ENCODE measurements around the gene FEN1.

The FEN1 gene

GRCh38 chr11:61769946-61770683 lies 22.6 kb upstream of the FEN1 start:
- no peak for TF ChIP-seq POLR2AphosphoS5 (IDR thresholded peaks at IDR 0.05; ENCODE audit: borderline replicate concordance, low read depth, low read length)
- no peak for TF ChIP-seq FOXP2 (optimal IDR thresholded peaks at IDR 0.05; ENCODE audit: control extremely low read depth, extremely low read length, insufficient read depth)
- TF ChIP-seq EZH2 (IDR thresholded peaks at IDR 0.05), result no peak
- Histone ChIP-seq H3K9ac (ENCODE audit: insufficient read length) (no peak overlapping the region), H3K27ac (no peak overlapping the region), H3K36me3 (ENCODE audit: insufficient read depth, low read length) (no peaks in the 10 kb centered on the region), H3K9me3 (ENCODE audit: low read depth, low read length) (no peaks in the 10 kb centered on the region), H3K4me3 (no peak overlapping the region)
- no peak for DNase-seq (ENCODE audit: low read depth, low spot score)

- DNase-seq (ENCODE audit: low read depth, low spot score), result no peak
- TF ChIP-seq FOXP2 (optimal IDR thresholded peaks at IDR 0.05; ENCODE audit: control extremely low read depth, extremely low read length, insufficient read depth) (no peak), POLR2AphosphoS5 (IDR thresholded peaks at IDR 0.05; ENCODE audit: borderline replicate concordance, low read depth, low read length) (no peak), EZH2 (IDR thresholded peaks at IDR 0.05) (no peak)
- no peak overlapping the region for H3K9ac ChIP-seq (ENCODE audit: insufficient read length)
- H3K36me3 ChIP-seq (ENCODE audit: insufficient read depth, low read length), result no peaks in the 10 kb centered on the region
- no peak overlapping the region for H3K27ac ChIP-seq
- no peak overlapping the region for H3K4me3 ChIP-seq
- H3K9me3 ChIP-seq (ENCODE audit: low read depth, low read length), result no peaks in the 10 kb centered on the region
These were observed 21.4 kb upstream of the FEN1 start for GRCh38 chr11:61771195-61771894.

GRCh38 chr11:61771985-61772455 lies 20.7 kb upstream of the FEN1 start:
- no peak overlapping the region for H3K9ac ChIP-seq (ENCODE audit: insufficient read length)

GRCh38 chr11:61773356-61773755 lies 19.4 kb upstream of the FEN1 start:
- no peaks in the 10 kb centered on the region for H3K9me3 ChIP-seq (ENCODE audit: low read depth, low read length)

More at GRCh38 chr11:61771985-61772455, 20.7 kb upstream of the FEN1 start:
- TF ChIP-seq EZH2 (IDR thresholded peaks at IDR 0.05) (no peak), POLR2AphosphoS5 (IDR thresholded peaks at IDR 0.05; ENCODE audit: borderline replicate concordance, low read depth, low read length) (no peak), FOXP2 (optimal IDR thresholded peaks at IDR 0.05; ENCODE audit: control extremely low read depth, extremely low read length, insufficient read depth) (no peak)
- Histone ChIP-seq H3K9me3 (ENCODE audit: low read depth, low read length) (no peaks in the 10 kb centered on the region), H3K27ac (no peak overlapping the region), H3K4me3 (no peak overlapping the region), H3K36me3 (ENCODE audit: insufficient read depth, low read length) (no peaks in the 10 kb centered on the region)
- no peak for DNase-seq (ENCODE audit: low read depth, low spot score)

GRCh38 chr11:61773809-61774208 lies 18.9 kb upstream of the FEN1 start:
- Histone ChIP-seq H3K27ac (no peak overlapping the region), H3K36me3 (ENCODE audit: insufficient read depth, low read length) (no peaks in the 10 kb centered on the region), H3K9ac (ENCODE audit: insufficient read length) (no peak overlapping the region), H3K4me3 (no peak overlapping the region), H3K9me3 (ENCODE audit: low read depth, low read length) (no peaks in the 10 kb centered on the region)
- DNase-seq (ENCODE audit: low read depth, low spot score), result no peak
- TF ChIP-seq POLR2AphosphoS5 (IDR thresholded peaks at IDR 0.05; ENCODE audit: borderline replicate concordance, low read depth, low read length) (no peak), EZH2 (IDR thresholded peaks at IDR 0.05) (no peak), FOXP2 (optimal IDR thresholded peaks at IDR 0.05; ENCODE audit: control extremely low read depth, extremely low read length, insufficient read depth) (no peak)

More at GRCh38 chr11:61773356-61773755, 19.4 kb upstream of the FEN1 start:
- H3K9ac ChIP-seq (ENCODE audit: insufficient read length), result no peak overlapping the region
- H3K27ac ChIP-seq, result no peak overlapping the region
- TF ChIP-seq EZH2 (IDR thresholded peaks at IDR 0.05) (no peak), POLR2AphosphoS5 (IDR thresholded peaks at IDR 0.05; ENCODE audit: borderline replicate concordance, low read depth, low read length) (no peak), FOXP2 (optimal IDR thresholded peaks at IDR 0.05; ENCODE audit: control extremely low read depth, extremely low read length, insufficient read depth) (no peak)
- no peak overlapping the region for H3K4me3 ChIP-seq
- H3K36me3 ChIP-seq (ENCODE audit: insufficient read depth, low read length), result no peaks in the 10 kb centered on the region
- no peak for DNase-seq (ENCODE audit: low read depth, low spot score)

- DNase-seq (ENCODE audit: low read depth, low spot score), result no peak
- Histone ChIP-seq H3K27ac (no peak overlapping the region), H3K4me3 (no peak overlapping the region), H3K9me3 (ENCODE audit: low read depth, low read length) (no peaks in the 10 kb centered on the region), H3K9ac (ENCODE audit: insufficient read length) (no peak overlapping the region), H3K36me3 (ENCODE audit: insufficient read depth, low read length) (no peaks in the 10 kb centered on the region)
- no peak for TF ChIP-seq POLR2AphosphoS5 (IDR thresholded peaks at IDR 0.05; ENCODE audit: borderline replicate concordance, low read depth, low read length)
- TF ChIP-seq EZH2 (IDR thresholded peaks at IDR 0.05), result no peak
- no peak for TF ChIP-seq FOXP2 (optimal IDR thresholded peaks at IDR 0.05; ENCODE audit: control extremely low read depth, extremely low read length, insufficient read depth)
These were observed 18.3 kb upstream of the FEN1 start for GRCh38 chr11:61774411-61774810.

- Histone ChIP-seq H3K4me3 (no peak overlapping the region), H3K27ac (no peak overlapping the region), H3K9me3 (ENCODE audit: low read depth, low read length) (no peaks in the 10 kb centered on the region), H3K36me3 (ENCODE audit: insufficient read depth, low read length) (no peaks in the 10 kb centered on the region), H3K9ac (ENCODE audit: insufficient read length) (no peak overlapping the region)
- DNase-seq (ENCODE audit: low read depth, low spot score), result no peak
- no peak for TF ChIP-seq FOXP2 (optimal IDR thresholded peaks at IDR 0.05; ENCODE audit: control extremely low read depth, extremely low read length, insufficient read depth)
- TF ChIP-seq POLR2AphosphoS5 (IDR thresholded peaks at IDR 0.05; ENCODE audit: borderline replicate concordance, low read depth, low read length), result no peak
- TF ChIP-seq EZH2 (IDR thresholded peaks at IDR 0.05), result no peak
These were observed 17.6 kb upstream of the FEN1 start for GRCh38 chr11:61775106-61775505.

All from SK-N-MC (cell line).